Measurements from ENCODE around the gene SEMA4D. TPM values are rescaled to one million over a fixed set of nuclear protein-coding genes. Genes with fewer than 3 reads are reported as not detected.
A peak's percentile ranks its signal among the peaks of the same experiment; 100 is the strongest.

The SEMA4D gene
- total RNA-seq, 1 donor from 2014 or later, result 2.9 TPM

DNA sequence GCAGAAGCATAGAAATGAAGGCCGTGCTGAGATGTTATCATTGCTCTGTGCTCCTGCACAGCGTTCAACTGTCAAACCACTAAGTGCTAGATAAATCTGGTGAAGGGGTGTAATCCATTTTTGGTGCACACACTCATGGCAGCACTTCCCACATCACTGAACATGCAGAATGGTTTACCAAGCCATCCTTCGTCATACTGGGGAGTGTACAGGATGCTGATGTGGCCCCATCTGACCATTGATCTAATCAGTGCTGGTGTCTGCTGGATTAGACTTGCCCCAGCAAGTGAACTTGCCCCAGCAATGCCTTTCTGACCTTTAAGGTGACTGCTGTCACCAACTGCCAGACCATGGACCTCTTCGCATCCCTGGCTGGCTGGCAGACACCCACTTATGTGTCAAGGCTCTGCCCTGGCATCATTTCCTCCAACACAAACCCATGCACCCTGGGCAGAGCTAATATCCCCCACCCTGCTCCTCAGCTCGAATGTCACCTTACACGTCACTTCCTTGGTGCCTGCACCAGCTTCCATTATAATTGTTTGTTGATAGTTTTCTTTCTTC is 4.2 kb upstream of the SEMA4D start:
- no peak for DNase-seq

GRCh38 chr9:89501311-89501898 is 3.5 kb upstream of the SEMA4D start:
- DNase-seq, result no peak

- no peak for DNase-seq
Observed at GRCh38 chr9:89500008-89500407, 2.1 kb upstream of the SEMA4D start.

GRCh38 chr9:89498852-89499480 is 1.1 kb upstream of the SEMA4D start:
- DNase-seq, result no peak

DNA sequence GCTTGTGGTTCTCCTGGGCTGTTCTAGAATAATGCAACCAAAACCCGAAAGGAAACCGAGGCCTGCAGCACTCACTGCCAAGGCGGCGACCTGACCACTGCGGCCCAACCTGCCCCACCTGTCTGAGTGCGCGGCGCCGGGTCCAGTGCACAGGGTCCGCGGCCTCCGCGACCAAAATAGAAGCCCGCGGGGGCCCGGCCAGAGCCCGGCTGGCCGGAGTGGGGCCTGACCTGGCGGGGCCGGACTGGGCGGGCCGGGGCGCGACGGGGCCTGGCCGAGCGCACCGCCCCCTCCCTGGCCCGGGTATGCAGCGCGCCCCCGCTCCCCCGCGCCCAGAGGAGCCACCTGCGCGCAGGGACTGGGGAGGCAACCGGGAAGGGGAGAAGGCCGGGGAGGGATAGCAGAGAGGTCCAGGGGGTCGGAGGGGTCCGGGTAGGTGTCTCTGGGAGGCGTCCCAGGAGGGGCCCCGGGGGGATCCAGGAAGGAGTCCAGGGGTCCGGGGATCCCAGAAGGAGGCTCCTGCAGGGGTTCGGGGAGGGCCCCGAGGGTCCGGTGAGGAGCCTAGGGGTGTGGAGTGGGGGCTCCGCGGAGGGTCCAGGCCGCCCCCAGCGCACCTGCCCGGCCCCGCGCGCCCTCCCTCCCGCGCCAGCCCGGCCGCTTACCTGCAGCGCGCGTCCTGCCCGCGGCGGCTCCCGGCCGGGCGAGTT is 503 bp downstream of the SEMA4D start:
- DNase-seq, result no peak

- peak; percentile 16 for DNase-seq
Observed at GRCh38 chr9:89496645-89497256, 1.2 kb downstream of the SEMA4D start.

- DNase-seq, result no peak
Observed at GRCh38 chr9:89495824-89496560, 1.9 kb downstream of the SEMA4D start.

DNA sequence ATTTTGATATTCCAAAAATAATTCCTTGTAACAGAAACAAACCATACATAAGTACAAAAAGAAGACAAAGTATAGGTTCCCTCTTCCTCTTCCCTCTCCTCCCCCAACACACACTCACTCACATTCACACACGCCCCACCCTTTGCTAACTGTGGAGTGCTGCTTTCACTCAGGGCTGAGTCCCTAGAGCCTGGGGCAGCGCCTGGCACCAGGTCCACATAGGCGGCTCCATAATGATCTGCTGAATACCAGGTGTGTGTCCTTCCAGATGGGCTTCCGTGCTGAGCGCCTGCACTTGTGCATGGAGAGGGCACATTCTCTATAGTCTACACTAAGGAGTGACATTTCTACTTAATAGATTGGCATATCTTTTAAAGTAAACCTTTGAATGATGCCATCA is 3.7 kb downstream of the SEMA4D start:
- DNase-seq, result no peak

DNA sequence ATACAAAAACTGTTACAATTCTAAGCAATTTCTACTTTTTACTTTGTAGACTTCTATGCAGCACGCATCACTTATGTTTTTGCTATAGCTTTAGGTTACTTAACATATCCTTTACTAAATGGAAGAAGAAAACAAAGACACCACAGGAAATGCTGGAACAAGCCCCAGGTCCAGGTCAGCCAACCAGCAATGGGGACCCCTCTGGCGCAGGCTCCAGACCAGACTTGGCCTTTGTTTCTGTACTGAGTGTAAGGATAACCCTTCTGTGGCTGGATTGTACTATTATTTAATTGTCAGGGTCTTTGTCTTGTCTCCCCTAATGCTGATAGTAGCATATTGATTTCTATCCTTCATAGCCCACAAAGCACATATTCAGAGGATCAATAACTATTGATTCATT is 4.2 kb downstream of the SEMA4D start:
- DNase-seq, result no peak

- DNase-seq, result no peak
Observed at GRCh38 chr9:89493181-89493580, 4.7 kb downstream of the SEMA4D start.

- DNase-seq, result no peak
Observed at GRCh38 chr9:89492586-89492985, 5.3 kb downstream of the SEMA4D start.

DNA sequence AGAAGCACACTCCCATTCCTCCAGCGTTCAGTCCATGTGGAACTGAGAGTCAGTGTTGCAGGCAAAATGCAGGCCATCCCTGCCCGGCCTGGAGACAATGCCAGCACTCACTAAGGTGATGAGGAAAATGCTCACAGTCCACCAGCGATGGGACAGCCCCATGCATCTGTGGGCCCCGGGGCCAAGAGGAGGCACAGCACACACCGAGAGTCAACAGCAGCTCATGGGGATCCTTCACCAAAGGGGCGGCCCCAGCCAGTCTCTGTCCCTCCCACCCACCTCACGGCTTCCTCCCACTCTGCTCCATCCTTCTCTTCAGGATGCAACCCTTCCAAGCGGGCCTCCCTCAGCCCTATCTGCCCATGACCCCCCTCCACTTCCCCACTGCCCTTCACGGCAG is 6.2 kb downstream of the SEMA4D start:
- DNase-seq, result no peak

DNA sequence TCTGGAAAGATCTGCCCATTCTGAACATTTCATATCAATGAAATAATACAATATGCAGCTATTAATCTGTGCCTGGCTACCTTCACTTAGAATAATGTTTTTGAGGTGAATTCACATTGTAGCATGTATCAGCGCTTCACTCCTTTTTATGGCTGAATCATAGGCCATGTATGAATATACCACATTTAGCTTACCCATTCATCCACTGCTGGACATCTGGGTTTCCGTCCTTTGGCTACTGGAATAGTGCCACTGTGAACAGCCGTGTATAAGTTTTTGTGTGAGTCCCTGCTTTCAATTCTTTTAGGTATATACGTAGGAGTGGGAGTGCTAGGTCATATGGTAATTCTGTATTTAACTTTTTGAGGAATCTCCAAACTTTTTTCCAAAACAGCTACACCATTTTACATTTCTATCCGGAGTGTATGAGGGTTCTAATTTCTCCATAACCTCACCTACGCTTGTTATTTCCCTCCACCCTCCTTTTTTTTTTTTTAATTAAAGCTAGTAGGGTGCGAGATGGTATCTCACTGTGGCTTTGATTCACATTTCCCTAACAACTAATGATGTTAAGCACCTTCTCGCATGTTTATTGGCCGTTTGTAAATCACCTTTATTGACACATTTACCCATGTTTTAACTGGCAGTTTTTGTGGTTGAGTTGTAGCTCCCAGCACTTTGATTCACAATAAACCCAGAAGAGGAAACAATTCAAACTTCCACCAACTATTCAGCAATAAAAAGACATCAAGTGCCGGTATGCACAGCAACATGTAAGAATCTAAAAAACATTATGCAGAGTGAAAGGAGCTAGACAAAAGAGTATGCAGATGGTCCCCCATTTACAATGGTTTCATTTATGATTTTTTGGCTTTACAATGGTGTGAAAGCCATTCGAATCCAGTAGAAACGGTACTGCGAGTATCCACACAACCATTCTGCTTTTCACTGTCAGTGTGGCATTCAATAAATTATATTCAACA is 8.1 kb downstream of the SEMA4D start:
- DNase-seq, result peak; percentile 45

DNA sequence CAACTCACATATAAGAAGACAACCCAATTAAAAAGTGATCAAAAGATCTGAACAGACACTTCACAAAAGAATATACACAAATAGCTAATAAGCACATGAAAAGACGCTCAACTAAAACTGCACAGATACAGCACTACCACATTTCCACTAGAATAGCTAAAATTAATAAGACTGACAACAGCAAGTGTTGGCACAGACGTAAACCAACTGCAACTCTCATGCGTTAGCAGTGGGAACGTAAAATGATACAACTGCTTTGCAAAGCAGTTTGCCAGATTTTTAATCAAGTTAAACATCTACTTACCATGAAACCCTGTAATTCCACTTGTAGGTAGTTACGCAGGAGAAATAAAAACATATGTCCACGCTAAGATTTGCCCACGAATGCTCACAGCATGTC is 9.0 kb downstream of the SEMA4D start:
- DNase-seq, result no peak

DNA sequence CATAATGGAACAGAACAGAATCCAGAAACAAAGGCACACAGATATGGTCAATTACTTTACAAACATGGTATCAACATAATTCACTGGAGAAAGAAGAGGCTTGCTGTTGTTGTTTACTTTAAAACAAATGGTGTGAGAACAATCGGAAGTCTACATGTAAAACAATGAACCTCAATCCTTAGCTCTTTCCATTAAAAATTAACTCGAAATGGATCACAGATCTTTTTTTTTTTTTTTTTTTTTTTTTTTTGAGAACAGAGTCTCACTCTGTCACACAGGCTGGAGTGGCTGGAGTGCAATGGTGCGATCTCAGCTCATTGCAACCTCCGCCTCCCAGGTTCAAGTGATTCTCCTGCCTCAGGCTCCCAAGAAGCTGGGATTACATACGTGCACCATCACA is 9.8 kb downstream of the SEMA4D start:
- no peak for DNase-seq

DNA sequence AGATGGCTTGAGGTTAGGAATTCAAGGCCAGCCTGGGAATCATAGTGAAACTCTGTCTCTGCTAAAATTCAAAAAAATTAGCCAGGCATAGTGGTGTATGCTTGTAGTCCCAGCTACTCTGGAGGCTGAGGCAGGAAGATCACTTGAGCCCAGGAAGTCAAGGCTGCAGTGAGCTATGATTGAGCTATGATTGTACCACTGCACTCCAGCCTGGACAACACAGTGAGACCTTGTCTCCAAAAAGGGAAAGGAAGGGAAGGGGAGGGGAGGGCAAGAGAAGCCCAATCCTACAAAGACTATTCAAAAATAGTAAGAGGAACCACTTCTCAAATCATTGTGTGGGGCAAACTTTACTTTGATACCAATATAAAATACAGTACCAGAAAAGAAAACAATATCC is 11.2 kb downstream of the SEMA4D start:
- DNase-seq, result no peak

- no peak for DNase-seq
Observed at GRCh38 chr9:89484475-89485404, 13.2 kb downstream of the SEMA4D start.

DNA sequence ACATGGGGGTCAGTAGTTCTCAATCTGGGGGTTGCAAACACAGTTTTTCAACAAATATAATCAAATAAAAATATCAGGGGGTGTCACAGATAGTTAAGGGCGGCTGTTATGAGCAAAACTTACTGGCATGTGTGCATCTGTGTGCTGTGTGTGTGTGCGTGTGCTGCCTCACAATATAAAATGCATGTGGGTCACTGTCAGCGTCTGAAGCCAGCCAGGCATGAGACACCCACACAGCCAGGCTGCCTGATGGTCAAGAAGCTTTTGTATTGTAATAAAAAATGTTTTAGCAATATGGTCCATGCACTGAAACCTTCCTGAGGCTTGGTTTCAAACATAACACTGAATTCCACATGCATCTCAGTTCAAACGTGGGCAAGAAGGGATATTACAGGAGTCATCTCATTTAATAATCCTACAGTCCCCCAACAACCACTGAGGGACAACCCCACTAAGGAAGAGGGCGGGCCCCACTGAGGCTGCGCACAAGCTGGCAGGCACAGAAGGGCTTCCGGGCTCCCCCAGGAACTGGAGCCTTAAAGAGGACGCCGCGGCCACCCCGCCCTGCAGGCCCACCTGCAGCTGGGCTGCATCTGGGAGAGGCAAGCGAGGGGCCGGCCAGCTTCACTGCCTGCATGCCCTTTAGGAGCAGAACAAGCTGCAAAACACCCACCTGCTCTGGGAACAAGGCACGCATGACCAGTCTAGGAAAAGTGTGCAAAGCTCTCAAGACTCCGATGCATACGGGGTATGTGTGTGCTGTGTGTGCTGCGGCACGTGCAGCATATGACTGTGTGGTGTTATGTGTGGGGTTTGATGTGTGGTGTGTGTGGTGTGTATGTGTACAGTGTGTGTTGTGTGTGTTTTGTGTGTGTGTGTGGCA is 14.1 kb downstream of the SEMA4D start:
- DNase-seq, result no peak

DNA sequence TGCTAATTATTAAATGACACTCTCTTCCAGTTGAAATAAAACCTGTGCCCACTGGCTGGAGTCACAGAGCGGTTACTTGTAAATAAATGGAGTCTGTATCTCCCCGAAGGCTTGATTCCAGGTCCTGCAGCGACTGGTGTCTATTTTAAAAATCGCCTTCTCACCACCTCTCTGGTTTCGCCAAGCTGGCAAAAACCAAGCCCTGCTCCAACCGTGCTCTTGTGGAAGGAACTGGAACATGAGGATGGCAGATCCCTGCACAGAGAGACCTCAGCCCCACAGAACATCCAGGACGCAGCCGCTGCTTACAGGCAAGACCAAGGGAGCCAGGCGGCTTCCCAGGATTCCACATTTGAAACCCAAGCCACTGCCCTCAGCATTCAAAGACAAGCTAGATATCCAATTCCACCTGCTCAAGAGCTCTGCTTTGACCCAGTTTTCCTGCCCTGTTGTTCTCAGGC is 15.0 kb downstream of the SEMA4D start:
- no peak for DNase-seq
